WTC11 (cell line): ENCODE measurements around the gene GALNT6. TPM values are rescaled to one million over a fixed set of nuclear protein-coding genes. Genes with fewer than 3 reads are reported as not detected.
A peak's percentile ranks its signal among the peaks of the same experiment; 100 is the strongest.

Experiments
- ATAC-seq: fragments of 200-7000 bp; cut with Tn5 transposase; 2 replicates; pipeline ENCODE4 v1.10.0; 2021; ENCODE audit warnings: mild to moderate bottlenecking, moderate library complexity
- CTCF ChIA-PET: fragments of 300-600 bp; sonication (Branson Sonifier 250); formaldehyde crosslinking; loops from one replicate; lab custom pipeline; 2021; ENCODE audit warnings: antibody characterized with exemption; lab: Charles Lee
- POLR2A ChIA-PET: fragments of 350-600 bp; sonication (Branson Sonifier 250); formaldehyde crosslinking; loops from one replicate; lab custom pipeline; 2021; ENCODE audit warnings: antibody characterized with exemption; lab: Charles Lee
- DNase-seq: peaks from one replicate; pipeline ENCODE4 v3.0.0; 2021; ENCODE audit warnings: low spot score
- H3K27ac Mint-ChIP-seq: 2 replicates; pipeline ENCODE4 v1.8.0; 2021; ENCODE audit warnings: mixed read lengths
- H3K27me3 Mint-ChIP-seq: 2 replicates; pipeline ENCODE4 v1.8.0; 2021; ENCODE audit warnings: low read depth, mild to moderate bottlenecking, moderate library complexity, mixed read lengths
- H3K36me3 Mint-ChIP-seq: 2 replicates; pipeline ENCODE4 v1.8.0; 2021; ENCODE audit warnings: mixed read lengths
- H3K4me1 Mint-ChIP-seq: 2 replicates; pipeline ENCODE4 v1.8.0; 2022; ENCODE audit warnings: mixed read lengths
- H3K4me3 Mint-ChIP-seq: 2 replicates; pipeline ENCODE4 v1.8.0; 2021; ENCODE audit warnings: mild to moderate bottlenecking, moderate library complexity, mixed read lengths
- H3K9me3 Mint-ChIP-seq: 2 replicates; pipeline ENCODE4 v1.8.0; 2021; ENCODE audit warnings: mixed read lengths
- FOXP1 ChIP-seq: sonication (generic); formaldehyde crosslinking; IDR thresholded peaks from 2 replicates; pipeline ENCODE4 v1.8.0; 2022; ENCODE audit warnings: missing genetic modification reagents, mild to moderate bottlenecking, moderate library complexity, borderline replicate concordance
- GRHL2 ChIP-seq: fragments of 250-450 bp; sonication (Bioruptor Pico); IDR thresholded peaks from 2 replicates; pipeline ENCODE4 v1.8.0; 2022; ENCODE audit warnings: mild to moderate bottlenecking, moderate library complexity; ENCODE audit not compliant: insufficient replicate concordance, severe bottlenecking
- SOX15 ChIP-seq: fragments of 250-450 bp; sonication (Bioruptor Pico); IDR thresholded peaks from 2 replicates; pipeline ENCODE4 v1.9.0; 2021; ENCODE audit warnings: mild to moderate bottlenecking
- SP1 ChIP-seq: sonication (generic); formaldehyde crosslinking; conservative IDR thresholded peaks from 2 replicates; pipeline ENCODE4 v1.8.1; 2022; ENCODE audit warnings: missing genetic modification reagents
- TEAD1 ChIP-seq: sonication (generic); formaldehyde crosslinking; IDR thresholded peaks from 2 replicates; pipeline ENCODE4 v1.8.0; 2022; ENCODE audit warnings: mild to moderate bottlenecking, missing genetic modification reagents
- ZNF121 ChIP-seq: sonication (generic); formaldehyde crosslinking; IDR thresholded peaks from 2 replicates; pipeline ENCODE4 v1.8.0; 2023; ENCODE audit warnings: missing genetic modification reagents
- total RNA-seq: library from RNA; stranded (reverse); gene quantifications from 3 replicates; pipeline ENCODE4 v1.2.3, GENCODE V29; 2021
- TF ChIP-seq, protein P1 (sequence below): sonication (generic); formaldehyde crosslinking; IDR thresholded peaks from 2 replicates; pipeline ENCODE4 v1.8.1; 2022; ENCODE audit warnings: missing genetic modification reagents, borderline replicate concordance

Gene GALNT6
- total RNA-seq, 1 experiment from 2014 or later, result 18.3 TPM

DNA sequence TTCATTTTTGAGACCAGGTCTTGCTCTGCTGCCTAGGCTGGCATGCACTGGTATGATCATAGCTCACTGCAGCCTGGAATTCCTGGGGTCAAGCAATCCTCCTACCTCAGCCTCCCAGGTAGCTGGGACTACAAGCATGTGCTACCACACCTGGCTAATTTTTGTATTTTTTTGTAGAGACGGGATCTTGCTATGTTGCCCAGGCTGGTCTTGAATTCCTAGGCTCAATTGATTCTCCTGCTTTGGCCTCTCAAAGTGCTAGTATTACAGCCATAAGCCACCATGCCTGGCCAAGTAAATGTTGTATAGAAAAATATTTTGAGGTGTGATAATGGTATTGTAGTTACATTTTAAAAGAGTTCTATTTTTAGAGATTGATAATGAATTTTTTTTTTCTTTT lies 79.8 kb downstream of the GALNT6 start:
- Mint-ChIP-seq H3K27me3 (no peaks in the 10 kb centered on the region), H3K36me3 (no peaks in the 10 kb centered on the region)
- ATAC-seq, result no peak
- CTCF ChIA-PET, result no interaction called here
- TF ChIP-seq SOX15 (CRISPR knock-in tag) (no peak), ZNF121 (CRISPR knock-in tag) (peak; percentile 48; the same call in 1 of the 2 replicates)
- TF ChIP-seq, all 79 proteins: peak for 1
- Mint-ChIP-seq H3K27ac (no peak overlapping the region), H3K4me1 (peaks cover 3% of the 10 kb centered on the region; the same call in 1 of the 2 replicates), H3K9me3 (no peaks in the 10 kb centered on the region), H3K4me3 (no peak overlapping the region)
- POLR2A ChIA-PET, result no interaction called here
- DNase-seq, result no peak

GRCh38 chr12:51307655-51308593 lies 83.3 kb downstream of the GALNT6 start:
- TF ChIP-seq, protein P1, sequence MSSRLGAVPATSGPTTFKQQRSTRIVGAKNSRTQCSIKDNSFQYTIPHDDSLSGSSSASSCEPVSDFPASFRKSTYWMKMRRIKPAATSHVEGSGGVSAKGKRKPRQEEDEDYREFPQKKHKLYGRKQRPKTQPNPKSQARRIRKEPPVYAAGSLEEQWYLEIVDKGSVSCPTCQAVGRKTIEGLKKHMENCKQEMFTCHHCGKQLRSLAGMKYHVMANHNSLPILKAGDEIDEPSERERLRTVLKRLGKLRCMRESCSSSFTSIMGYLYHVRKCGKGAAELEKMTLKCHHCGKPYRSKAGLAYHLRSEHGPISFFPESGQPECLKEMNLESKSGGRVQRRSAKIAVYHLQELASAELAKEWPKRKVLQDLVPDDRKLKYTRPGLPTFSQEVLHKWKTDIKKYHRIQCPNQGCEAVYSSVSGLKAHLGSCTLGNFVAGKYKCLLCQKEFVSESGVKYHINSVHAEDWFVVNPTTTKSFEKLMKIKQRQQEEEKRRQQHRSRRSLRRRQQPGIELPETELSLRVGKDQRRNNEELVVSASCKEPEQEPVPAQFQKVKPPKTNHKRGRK, result no peak
- TF ChIP-seq TEAD1, result no peak
- TF ChIP-seq SP1 (CRISPR knock-in tag), result no peak
- Mint-ChIP-seq H3K4me1 (peaks cover 3% of the 10 kb centered on the region; the same call in 1 of the 2 replicates), H3K4me3 (no peak overlapping the region), H3K27ac (0 out of 2 replicates have a peak overlapping the region, but pooled peaks have one; percentile 21), H3K9me3 (no peaks in the 10 kb centered on the region), H3K36me3 (no peaks in the 10 kb centered on the region), H3K27me3 (no peaks in the 10 kb centered on the region)
- no peak for ATAC-seq
- CTCF ChIA-PET, result interaction anchor here (0.5 to 1.1 kb wide), 3 partner anchors 13 to 46 kb away, joined by 3 read pairs; no protein-coding TSS in a partner anchor
- POLR2A ChIA-PET, result no interaction called here
- no peak for DNase-seq

DNA sequence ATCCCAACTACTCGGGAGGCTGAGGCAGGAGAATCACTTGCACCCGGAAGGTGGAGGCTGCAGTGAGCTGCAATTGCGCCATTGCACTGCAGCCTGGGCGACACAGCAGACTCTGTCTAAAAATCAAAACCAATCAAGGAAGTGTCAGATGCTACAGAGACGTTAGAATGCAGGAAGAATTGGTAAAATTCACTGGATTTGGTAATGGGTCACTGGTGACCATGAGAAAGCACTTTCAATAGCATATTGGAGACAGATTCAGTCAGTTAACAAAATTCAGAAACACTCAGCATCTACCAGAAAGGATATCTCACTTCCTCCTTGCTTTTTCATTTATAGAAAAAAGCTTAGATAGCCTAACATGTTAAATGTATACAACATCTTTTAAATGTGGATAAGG lies 84.7 kb downstream of the GALNT6 start:
- Mint-ChIP-seq H3K36me3 (no peaks in the 10 kb centered on the region), H3K4me3 (no peak overlapping the region)
- DNase-seq, result no peak
- TF ChIP-seq FOXP1 (CRISPR knock-in tag) (no peak), GRHL2 (CRISPR knock-in tag) (no peak)
- TF ChIP-seq, all 79 proteins: peak for 0
- Mint-ChIP-seq H3K27me3 (no peaks in the 10 kb centered on the region), H3K4me1 (peaks cover 3% of the 10 kb centered on the region; the same call in 1 of the 2 replicates), H3K9me3 (no peaks in the 10 kb centered on the region), H3K27ac (no peak overlapping the region)
- ChIA-PET CTCF (no interaction called here), POLR2A (no interaction called here)
- no peak for ATAC-seq

Other genes with a start within 250 kb of the GALNT6 start
- 35.4 to 37.8 TPM (median 37.4 TPM) in 3 replicates for gene TFCP2, start 218.3 kb downstream of the GALNT6 start, total RNA-seq
- gene POU6F1, start 173.3 kb downstream of the GALNT6 start, total RNA-seq, result 10.2 to 14.5 TPM (median 11.2 TPM) in 3 replicates
- 30.4 to 35.8 TPM (median 33.0 TPM) in 3 replicates for gene DAZAP2, start 152.6 kb downstream of the GALNT6 start, total RNA-seq
- 11.6 to 12.5 TPM (median 11.7 TPM) in 3 replicates for gene SMAGP, start 121.0 kb downstream of the GALNT6 start, total RNA-seq
- gene BIN2, start 67.2 kb downstream of the GALNT6 start, total RNA-seq, result 0.14 to 0.44 TPM (median 0.20 TPM) in 3 replicates
- gene CELA1, start 44.7 kb downstream of the GALNT6 start, total RNA-seq, result not detected in 3 replicates
- gene SLC4A8, start 33.4 kb upstream of the GALNT6 start, total RNA-seq, result 13.1 to 23.5 TPM (median 16.9 TPM) in 3 replicates
- 13.2 to 14.4 TPM (median 13.2 TPM) in 3 replicates for gene SCN8A, start 199.8 kb upstream of the GALNT6 start, total RNA-seq